GM12865 (cell line): ENCODE data around the gene UBTD1.
"Not testable (repeated sequence)": the region's sequence is repeated elsewhere in the genome, so short reads cannot be mapped to it uniquely, and the experiment has no call there.

Experiments used
- DNase-seq: peaks from one replicate; pipeline ENCODE4 v3.0.0; 2010; ENCODE audit warnings: low read depth
- H3K4me3 ChIP-seq: 2 replicates; pipeline ENCODE4 v1.5.1; 2011; ENCODE audit warnings: mild to moderate bottlenecking, low read depth, low read length, control low read depth
- CTCF ChIP-seq: IDR thresholded peaks from 2 replicates; pipeline ENCODE4 v1.5.1; 2011; ENCODE audit warnings: low read length, control low read depth, low read depth, inconsistent platforms; ENCODE audit not compliant: insufficient read depth; ENCODE audit errors: missing control alignments

The UBTD1 gene

DNA sequence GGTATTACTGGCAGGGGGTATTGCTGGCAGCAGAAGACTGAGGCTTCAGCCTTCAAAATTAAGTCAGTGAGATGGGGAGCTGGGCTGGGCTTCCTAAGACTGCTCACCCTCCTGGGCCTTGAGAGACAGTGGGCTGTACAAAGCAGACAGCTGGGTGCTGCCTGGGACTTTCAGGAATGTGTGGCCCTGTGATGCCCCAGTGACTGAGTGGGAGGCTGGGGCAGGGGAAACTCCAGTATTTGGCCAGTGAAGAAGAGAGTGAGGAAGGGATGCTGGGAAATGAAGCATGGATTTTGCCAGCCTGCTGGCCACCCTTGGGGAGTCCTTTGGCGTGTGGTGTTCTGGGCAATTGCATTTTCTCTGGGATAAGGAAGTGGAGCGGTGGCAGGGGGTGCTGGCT, 74.3 kb downstream of the UBTD1 start:
- no peak for DNase-seq
- no peak overlapping the region for H3K4me3 ChIP-seq
- no peak for TF ChIP-seq CTCF

DNA sequence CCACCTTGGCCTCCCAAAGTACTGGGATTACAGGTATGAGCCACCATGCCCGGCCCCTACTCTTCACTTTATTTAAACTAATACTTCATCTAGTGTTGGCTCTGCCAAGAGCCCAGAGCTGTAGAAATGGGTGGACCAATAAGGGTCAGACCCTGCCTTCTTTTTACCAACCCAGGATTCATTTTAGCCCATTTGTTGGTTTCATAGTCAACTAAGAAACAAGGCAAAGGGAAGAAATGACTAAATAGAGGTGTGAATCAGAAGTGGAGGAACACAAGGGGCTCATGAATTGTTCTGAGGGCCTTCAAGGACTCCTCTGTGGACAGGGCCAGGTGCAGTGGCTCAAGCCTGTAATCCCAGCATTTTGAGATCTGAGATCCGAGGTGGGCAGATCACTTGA, 74.9 kb downstream of the UBTD1 start:
- H3K4me3 ChIP-seq = no peak overlapping the region
- TF ChIP-seq CTCF = no peak
- DNase-seq = no peak

- no peak overlapping the region for H3K4me3 ChIP-seq
- DNase-seq = no peak
- no peak for TF ChIP-seq CTCF
Observed at GRCh38 chr10:97574374-97575126, 75.8 kb downstream of the UBTD1 start.

DNA sequence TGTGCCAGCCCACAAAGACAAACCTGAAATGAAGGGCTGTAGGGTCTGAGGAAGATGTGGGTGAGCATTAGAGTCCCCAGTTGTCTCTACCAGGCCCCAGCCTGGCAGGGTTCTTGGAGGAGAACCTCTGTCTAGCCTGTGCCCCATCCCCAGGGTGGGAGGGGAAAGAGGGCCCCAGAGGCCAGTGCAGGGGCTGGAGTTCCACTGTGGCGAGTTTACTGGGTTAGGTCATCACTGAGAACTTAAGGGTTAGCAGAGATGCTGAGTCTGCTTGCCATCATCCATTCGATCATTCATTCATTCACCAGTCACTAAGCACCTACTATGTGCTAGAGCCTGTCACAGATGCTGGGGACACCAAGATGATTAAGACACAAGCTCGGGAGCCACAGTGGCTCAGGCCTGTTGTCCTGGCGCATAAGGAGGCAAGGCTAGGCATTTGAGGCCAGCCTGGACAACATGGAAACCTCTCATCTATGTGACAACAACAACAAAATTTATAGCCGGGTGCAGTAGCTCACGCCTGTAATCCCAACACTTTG, 76.5 kb downstream of the UBTD1 start:
- no peak for TF ChIP-seq CTCF
- DNase-seq = no peak
- H3K4me3 ChIP-seq = no peak overlapping the region

DNA sequence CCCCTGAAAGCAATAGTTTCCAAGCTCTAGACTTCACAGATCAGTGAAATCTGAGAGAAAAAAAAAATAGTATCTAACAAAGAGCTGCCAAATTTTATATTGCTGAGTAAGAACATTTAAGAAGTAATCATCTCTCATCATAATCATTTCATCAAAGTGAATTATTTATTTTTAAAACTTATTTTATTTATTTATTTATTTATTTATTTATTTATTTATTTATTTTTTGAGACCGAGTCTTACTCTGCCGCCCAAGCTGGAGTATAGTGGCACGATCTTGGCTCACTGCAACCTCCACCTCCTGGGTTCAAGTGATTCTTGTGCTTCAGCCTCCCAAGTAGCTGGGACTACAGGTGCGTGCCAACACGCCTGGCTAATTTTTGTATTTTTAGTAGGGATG, 77.8 kb downstream of the UBTD1 start:
- DNase-seq, H3K4me3 ChIP-seq: not testable (repeated sequence)

DNA sequence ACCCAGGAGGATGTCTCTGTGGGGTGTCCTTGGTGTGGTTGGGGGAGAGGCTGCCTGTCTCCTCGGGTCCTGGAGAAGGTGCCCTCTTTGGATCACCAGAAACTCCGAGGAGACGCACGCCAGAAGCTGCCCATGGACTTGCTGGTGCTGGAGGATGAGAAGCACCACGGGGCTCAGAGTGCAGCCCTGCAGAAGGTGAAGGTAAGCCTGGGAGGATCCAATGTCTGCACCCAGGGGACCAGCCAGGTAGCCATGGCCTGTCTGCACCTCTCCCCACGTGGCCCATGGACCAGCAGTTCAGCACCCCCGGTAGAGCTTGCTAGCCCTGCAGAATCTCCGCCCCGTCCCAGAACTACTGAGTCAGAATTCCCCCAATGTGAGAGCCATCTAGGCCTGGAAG, 79.0 kb downstream of the UBTD1 start:
- TF ChIP-seq CTCF = no peak
- H3K4me3 ChIP-seq = no peak overlapping the region
- no peak for DNase-seq

GRCh38 chr10:97578171-97578844, 79.6 kb downstream of the UBTD1 start:
- no peak for TF ChIP-seq CTCF
- no peak overlapping the region for H3K4me3 ChIP-seq
- no peak for DNase-seq
